ENCODE measurements around the gene RGS2.

RGS2 gene

DNA sequence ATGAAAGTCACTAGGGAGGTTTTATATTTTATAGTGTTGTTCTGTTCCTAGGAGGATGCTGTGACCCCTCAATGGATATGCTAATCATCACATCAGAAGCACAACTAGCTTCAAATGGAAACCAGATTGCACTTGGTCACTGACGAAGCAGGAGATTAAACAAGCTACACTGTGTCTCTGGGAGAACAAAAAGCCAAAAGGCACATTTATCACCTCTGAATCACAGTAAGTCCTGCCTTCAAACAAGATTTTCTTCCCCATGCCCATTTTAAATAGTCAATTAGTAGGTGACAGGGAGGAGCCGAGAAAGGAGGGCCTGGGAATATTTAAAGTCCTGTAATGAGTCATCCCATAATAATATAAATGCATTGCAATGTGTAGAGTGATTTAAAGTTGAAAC is 38.1 kb downstream of the RGS2 start:
- in situ Hi-C loops (cut with HindIII; ENCODE audit: low sequenced_read_pairs), result no loop called here
- TF ChIP-seq, protein P1, sequence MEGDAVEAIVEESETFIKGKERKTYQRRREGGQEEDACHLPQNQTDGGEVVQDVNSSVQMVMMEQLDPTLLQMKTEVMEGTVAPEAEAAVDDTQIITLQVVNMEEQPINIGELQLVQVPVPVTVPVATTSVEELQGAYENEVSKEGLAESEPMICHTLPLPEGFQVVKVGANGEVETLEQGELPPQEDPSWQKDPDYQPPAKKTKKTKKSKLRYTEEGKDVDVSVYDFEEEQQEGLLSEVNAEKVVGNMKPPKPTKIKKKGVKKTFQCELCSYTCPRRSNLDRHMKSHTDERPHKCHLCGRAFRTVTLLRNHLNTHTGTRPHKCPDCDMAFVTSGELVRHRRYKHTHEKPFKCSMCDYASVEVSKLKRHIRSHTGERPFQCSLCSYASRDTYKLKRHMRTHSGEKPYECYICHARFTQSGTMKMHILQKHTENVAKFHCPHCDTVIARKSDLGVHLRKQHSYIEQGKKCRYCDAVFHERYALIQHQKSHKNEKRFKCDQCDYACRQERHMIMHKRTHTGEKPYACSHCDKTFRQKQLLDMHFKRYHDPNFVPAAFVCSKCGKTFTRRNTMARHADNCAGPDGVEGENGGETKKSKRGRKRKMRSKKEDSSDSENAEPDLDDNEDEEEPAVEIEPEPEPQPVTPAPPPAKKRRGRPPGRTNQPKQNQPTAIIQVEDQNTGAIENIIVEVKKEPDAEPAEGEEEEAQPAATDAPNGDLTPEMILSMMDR (IDR thresholded peaks at IDR 0.05; ENCODE audit: low read depth, low read length, missing control alignments), result no peak
- no peak overlapping the region for H3K4me3 ChIP-seq (ENCODE audit: low read depth, low read length)
- DNase-seq (ENCODE audit: low read depth), result no peak

DNA sequence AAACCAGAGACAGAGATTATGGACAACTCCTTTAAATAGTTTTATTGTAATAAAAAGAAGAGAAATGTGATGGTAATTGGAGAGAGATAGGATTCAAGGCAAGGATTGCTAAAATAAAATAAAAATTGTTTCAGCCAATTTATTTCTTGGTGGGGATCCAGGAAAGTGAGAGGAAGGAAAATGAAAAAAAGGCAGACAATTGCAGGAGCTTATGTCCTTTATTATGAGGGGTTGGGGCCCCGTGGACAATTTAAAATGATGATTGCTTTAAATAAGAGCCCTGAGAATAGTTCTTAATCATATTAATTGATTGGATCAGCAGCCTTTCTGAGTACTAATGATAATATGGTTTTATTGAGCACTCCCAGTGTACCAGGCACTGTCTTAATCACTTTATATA is 40.2 kb downstream of the RGS2 start:
- in situ Hi-C loops (cut with HindIII; ENCODE audit: low sequenced_read_pairs), result no loop called here
- no peak overlapping the region for H3K4me3 ChIP-seq (ENCODE audit: low read depth, low read length)
- TF ChIP-seq, protein P1 (IDR thresholded peaks at IDR 0.05; ENCODE audit: low read depth, low read length, missing control alignments), result no peak
- DNase-seq (ENCODE audit: low read depth), result no peak

DNA sequence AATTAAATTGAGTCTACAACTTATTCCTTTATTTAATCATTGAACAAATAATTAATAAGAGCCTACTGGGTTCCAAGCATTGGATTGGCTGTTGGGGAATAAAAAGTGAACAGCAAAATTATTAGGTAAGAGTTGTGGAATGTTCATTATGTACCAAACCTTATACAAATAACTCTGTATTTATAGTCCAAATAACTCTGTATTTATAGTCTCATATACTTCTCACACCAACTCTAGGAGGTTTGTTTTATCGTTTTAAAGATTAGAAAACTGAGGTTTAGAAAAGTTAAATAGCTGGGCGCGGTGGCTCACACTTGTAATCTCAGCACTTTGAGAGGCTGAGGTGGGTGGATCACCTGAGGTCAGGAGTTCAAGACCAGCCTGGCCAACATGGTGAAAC is 40.6 kb downstream of the RGS2 start:
- in situ Hi-C loops (cut with HindIII; ENCODE audit: low sequenced_read_pairs), result no loop called here
- H3K4me3 ChIP-seq (ENCODE audit: low read depth, low read length), result no peak overlapping the region
- TF ChIP-seq, protein P1 (IDR thresholded peaks at IDR 0.05; ENCODE audit: low read depth, low read length, missing control alignments), result no peak
- no peak for DNase-seq (ENCODE audit: low read depth)

DNA sequence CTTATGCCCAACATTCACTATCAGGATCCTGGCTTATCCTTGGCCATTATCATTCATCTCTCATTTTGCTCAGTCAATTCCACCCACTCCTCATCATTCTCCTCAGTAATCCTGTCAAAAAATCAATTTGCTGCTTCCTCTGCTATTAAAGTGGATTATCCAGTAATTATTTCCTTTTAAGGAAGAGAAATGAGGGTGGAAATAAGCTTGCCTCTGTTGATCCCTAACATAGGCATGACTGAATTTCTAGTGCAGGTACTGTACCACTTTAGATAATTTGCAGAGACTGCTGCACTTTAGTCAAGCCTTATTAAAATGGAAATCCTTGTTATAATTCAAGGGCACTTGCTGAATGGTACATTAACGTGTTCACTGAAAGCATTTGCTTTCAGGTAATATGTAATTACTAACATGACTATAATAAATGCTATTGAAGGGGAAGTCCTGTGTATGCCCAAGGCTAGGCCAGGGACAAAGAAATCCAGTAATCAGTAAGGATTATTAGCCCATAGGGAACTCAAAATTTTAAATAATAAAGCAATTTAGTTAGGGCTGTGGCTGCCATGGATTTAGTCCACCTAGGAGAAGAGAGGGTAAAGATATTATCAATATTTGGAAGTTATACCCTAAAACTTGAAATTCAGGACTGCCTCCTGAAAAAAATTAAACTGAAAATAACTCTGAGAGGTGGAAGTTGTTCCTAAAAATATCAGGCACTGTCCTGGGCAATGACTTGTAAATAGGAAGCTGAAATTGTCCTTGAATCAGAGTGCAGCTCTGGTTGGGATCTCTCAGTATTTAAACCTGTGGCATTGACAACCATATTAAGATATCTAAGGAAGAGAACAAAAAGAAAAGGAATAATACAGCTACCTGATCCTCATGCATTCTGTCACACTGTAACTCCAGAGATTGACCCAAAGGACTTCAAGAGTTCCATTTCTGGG is 43.4 kb downstream of the RGS2 start:
- in situ Hi-C loops (cut with HindIII; ENCODE audit: low sequenced_read_pairs), result no loop called here
- DNase-seq (ENCODE audit: low read depth), result no peak
- H3K4me3 ChIP-seq (ENCODE audit: low read depth, low read length), result no peak overlapping the region
- TF ChIP-seq, protein P1 (IDR thresholded peaks at IDR 0.05; ENCODE audit: low read depth, low read length, missing control alignments), result no peak

DNA sequence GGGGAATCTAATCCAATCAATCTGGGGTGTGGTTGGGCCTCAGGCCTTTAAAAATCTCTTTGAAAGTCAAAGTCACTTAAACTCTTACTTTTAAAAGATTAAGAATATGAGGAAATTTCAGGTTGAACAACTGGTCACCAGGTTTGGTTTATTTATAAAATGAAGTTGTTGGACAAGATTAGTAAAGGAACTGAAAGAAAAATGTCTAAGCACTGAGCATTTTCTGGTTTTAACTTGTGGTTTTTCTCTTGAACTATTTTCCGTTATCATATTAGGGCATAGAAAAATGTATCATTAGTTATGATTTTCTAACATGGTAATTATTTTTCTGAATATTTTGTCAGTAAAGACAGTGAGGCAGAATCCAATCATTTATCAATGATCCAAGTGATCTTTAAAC is 49.6 kb downstream of the RGS2 start:
- in situ Hi-C loops (cut with HindIII; ENCODE audit: low sequenced_read_pairs), result no loop called here
- DNase-seq (ENCODE audit: low read depth), result no peak
- TF ChIP-seq, protein P1 (IDR thresholded peaks at IDR 0.05; ENCODE audit: low read depth, low read length, missing control alignments), result no peak
- no peak overlapping the region for H3K4me3 ChIP-seq (ENCODE audit: low read depth, low read length)

DNA sequence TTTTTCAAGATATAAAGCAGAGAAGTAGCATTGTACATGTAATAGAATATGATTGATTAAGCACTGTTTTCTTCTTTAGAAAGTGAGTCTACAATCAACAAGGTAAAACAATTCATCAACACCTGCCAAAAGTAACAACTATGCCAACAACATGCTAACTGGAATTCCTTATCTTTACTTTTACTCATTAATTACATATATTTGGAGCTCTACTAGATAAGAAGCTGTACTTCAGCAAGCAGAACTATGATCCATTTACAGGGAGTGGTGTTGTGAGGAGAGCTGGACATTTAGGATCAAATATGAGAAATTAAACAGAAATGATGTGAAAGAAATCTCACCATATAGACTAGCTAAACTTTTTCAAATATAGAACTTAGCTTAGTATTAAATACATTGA is 51.0 kb downstream of the RGS2 start:
- H3K4me3 ChIP-seq (ENCODE audit: low read depth, low read length), result no peak overlapping the region
- no peak for DNase-seq (ENCODE audit: low read depth)
- in situ Hi-C loops (cut with HindIII; ENCODE audit: low sequenced_read_pairs), result no loop called here
- TF ChIP-seq, protein P1 (IDR thresholded peaks at IDR 0.05; ENCODE audit: low read depth, low read length, missing control alignments), result no peak

Data from astrocyte of the cerebellum (primary cell).